Myocyte (in vitro differentiated cells): Measurements from ENCODE around the gene PTPRB. TPM values are rescaled to one million over a fixed set of nuclear protein-coding genes. Genes with fewer than 3 reads are reported as not detected.

Experiments
- DNase-seq: peaks from one replicate; pipeline ENCODE4 v3.0.0-alpha.2; 2012; ENCODE audit warnings: low read depth
- total RNA-seq: library from RNA; depleted of rRNA; stranded (reverse); fragments of >200 nt; gene quantifications from 2 replicates; pipeline ENCODE4 v1.2.3, GENCODE V29; 2014

Gene PTPRB
- total RNA-seq, 1 donor from 2014 or later, result 2.0 TPM

- DNase-seq, result peak; percentile 42
Observed at GRCh38 chr12:70644861-70645260, 7.6 kb upstream of the PTPRB start.

DNA sequence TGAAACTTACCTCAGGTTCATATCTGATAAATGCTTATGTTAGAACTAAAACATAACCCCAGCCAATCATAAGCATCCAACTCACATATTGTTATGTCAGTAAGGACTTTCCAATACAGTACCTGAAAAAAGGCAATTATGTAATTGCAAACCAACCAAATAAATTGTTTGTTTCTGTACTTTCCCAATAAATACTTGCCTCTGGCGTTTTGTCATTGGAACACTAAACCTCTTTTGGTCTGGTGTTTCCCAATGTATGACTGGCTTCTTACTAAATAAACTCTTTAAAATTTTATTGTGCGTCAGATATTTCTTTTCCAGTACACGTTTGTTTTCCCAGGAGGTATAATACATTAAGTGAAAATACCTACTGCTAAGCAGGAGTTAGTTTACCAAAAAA, 6.7 kb upstream of the PTPRB start:
- DNase-seq, result no peak

GRCh38 chr12:70641691-70642090, 4.5 kb upstream of the PTPRB start:
- DNase-seq, result no peak

GRCh38 chr12:70640901-70641300, 3.7 kb upstream of the PTPRB start:
- peak; percentile 92 for DNase-seq

DNA sequence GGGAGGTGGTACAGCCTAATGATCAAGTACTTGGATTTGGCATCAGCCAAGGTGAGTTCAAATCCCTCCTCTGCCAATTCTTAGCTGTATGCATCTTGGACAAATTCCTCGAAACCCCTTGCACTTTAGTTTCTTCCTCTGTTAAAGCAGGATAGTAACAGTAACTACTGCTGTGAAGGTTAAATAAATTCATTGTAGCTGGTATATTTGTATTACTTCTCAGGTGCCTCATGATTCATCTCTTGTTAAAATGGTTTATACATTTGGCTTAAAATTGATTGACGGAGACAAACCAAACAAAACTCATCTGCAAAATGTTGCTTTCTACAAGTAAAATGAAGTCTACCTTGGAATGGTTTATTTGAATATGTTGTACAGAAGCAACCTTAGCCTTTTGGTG, 2.3 kb upstream of the PTPRB start:
- DNase-seq, result no peak

DNA sequence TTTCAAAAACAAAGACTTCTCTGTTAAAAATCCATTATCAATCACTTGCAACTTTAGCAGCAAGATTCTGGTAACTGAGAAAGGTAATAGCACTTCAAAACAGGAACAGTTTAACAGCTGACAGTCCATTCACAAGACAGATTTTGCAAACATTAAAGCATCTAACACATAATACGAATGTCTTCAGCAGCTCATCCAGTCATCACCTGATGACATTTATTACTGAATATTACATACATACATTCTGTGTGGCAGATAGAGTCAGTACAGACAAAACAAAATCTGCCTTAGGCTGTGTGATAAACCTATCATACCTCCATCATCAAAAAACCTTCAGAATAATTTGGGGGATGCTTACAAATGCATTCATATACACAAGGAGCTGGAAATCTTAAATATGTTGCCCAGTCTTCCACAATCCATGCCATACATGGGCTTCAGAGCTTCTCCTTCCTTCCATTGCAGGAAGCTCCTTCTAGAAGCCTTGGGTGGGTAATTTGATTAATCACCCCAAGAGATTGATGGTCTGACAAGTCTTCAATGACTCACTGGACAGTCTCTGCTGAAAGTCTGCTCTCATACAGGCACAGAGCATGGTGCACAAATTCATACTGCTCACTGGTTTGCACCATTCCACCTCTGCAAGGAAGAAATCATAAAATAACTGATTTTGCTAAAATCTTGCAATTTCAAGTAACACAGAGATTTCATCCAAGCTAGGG, 1.6 kb upstream of the PTPRB start:
- DNase-seq, result no peak

DNA sequence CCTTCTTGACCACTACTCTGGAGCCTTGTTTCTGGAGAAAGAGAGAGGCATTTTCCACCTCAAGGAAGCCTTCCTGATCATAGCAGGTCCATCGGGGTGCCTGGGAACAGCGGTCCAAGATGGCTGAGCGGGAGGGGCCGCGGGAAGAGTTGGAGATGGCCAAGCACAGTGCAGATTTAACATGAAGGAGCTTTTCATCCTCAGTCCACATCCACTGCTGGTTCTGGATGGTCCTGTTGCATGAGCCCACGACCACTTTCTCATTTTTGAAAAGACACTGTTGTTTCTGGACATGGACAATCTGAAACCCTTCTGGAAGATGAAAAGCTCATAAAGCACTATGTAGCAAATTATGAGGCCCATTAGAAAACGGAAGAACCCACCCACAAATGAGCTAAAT, 1.5 kb downstream of the PTPRB start:
- DNase-seq, result no peak

GRCh38 chr12:70628701-70629480, 8.3 kb downstream of the PTPRB start:
- DNase-seq, result no peak

DNA sequence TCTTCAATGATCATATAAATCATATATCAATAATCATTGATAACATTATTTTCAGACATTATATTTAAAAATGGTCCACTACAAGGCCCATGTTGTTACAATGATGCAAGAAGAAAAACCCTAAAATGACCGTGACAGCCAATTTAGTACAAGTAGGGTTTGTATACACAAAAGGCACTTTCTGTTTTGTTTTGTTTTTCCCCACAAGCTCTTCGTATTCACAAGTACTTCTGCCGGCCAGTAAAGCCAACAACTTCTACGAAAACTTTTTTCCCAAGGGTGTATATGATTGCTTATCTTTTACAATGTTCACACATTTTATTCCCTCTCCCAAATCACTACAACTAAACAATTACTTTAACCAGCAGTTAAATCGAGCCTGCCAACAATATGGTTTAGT, 9.6 kb downstream of the PTPRB start:
- no peak for DNase-seq

- DNase-seq, result no peak
Observed at GRCh38 chr12:70626180-70626579, 11.0 kb downstream of the PTPRB start.

GRCh38 chr12:70619471-70620152, 17.6 kb downstream of the PTPRB start:
- DNase-seq, result no peak

- no peak for DNase-seq
Observed at GRCh38 chr12:70618371-70618770, 18.9 kb downstream of the PTPRB start.

DNA sequence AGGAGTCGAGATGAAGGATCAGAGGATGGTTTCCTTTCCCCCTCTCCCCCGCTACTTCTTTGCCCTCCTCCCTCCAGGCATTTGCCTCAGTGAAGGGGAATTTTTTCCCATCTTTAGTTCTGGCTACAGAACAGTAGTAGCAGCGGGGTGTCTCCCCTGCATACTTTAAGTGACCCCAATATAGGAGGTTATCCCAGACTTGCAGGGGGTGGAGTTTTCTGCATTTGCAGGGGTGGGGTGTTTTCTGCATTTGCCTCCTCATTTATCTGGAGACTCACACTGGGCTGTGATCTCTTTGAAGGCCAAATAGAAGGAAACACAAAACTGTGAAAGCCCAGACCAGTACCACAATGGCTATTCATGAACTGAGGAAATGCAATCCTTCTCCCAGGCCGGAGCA, 19.8 kb downstream of the PTPRB start:
- no peak for DNase-seq

DNA sequence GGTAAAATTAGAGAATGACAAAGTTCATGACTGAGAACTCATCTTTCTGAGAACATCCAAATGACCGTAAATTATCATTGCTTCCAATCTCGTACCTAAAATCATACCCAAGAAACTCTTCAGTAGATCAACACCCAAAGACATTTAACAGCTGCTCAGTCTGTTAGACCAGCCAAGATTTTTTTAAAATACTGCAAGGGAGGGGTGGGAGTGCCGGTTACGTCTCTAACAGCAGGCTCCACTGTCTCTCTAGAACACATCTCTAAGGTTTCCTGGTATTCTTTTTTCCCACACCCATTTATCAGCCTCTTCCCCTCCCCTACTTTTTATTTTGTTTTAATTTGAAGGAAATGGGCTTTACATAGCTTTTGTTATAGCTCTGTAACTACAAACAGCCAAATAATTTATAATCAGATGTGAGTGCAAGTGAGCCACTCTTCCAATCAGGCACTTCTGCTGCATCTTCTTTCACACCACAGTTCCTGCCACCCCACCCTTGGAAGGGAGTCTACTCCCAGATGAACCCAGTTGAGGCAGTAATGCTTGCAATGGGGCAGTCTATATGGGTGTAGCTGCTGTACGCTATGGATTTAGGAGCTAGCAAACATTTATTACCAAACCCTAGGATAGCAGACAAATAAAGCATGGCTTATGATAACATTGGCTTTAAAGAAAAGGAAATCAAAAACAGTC, 21.9 kb downstream of the PTPRB start:
- DNase-seq, result peak; percentile 34

- peak; percentile 37 for DNase-seq
Observed at GRCh38 chr12:70609739-70610491, 27.3 kb downstream of the PTPRB start.

GRCh38 chr12:70609203-70609602, 28.0 kb downstream of the PTPRB start:
- DNase-seq, result no peak

- no peak for DNase-seq
Observed at GRCh38 chr12:70608184-70608583, 29.0 kb downstream of the PTPRB start.

GRCh38 chr12:70607107-70607506, 30.1 kb downstream of the PTPRB start:
- no peak for DNase-seq

DNA sequence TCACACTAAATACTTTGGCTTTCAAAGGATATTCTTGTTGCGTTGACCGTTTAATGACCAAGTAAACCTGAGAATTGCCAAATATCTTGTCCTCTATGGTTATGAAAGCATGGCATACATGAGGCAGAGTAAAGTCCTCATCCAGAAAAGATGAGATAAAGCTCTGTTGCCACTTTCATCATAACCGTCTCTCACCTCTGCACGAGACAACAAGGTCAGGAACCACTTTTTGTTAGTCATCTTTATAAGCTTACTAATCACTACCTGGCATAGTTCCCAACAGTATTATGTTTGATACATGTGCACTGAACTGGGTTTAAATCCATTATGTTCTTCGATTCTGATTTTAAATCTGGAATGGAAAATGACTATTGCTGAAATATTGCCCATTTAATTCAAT, 31.3 kb downstream of the PTPRB start:
- DNase-seq, result no peak

- no peak for DNase-seq
Observed at GRCh38 chr12:70604662-70605061, 32.6 kb downstream of the PTPRB start.

DNA sequence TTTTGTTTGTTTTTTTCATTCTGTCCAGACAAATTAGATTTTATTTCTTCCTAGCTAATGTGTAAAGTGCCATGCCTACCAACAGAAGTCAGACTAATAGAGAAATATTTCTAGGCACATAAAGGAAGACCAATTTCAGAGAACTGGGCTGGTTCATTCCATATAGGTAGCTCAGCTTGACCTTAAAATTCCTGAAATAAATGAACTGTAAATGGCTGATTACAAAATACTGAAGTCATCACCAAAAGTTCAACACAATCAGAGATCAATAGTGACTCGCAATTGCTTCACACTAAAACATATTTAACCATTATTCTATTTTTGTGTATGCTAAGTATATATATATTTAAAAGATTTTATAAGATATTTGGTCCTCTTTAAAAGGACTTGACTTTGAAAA, 34.2 kb downstream of the PTPRB start:
- DNase-seq, result no peak
